Measurements from ENCODE around the gene ZNF774. TPM values are rescaled to one million over a fixed set of nuclear protein-coding genes. Genes with fewer than 3 reads are reported as not detected.

ZNF774 gene
- total RNA-seq, 2 experiments from 2014 or later = 1.1 to 2.1 TPM

- no peaks in the 10 kb centered on the region for H3K36me3 Mint-ChIP-seq (ENCODE audit: low read depth)
- H3K27ac Mint-ChIP-seq = no peak overlapping the region
- no peak for DNase-seq
- H3K9me3 Mint-ChIP-seq = no peaks in the 10 kb centered on the region
- H3K27me3 Mint-ChIP-seq = no peaks in the 10 kb centered on the region
- peaks cover 19% of the 10 kb centered on the region for H3K4me1 Mint-ChIP-seq
- no peak overlapping the region for H3K4me3 Mint-ChIP-seq
- ChIA-PET POLR2A (no interaction called here), CTCF (interaction anchor here (1.4 kb wide), 1 partner anchor 11 kb away, joined by 3 read pairs; no protein-coding TSS in a partner anchor)
These were observed 3.0 kb upstream of the ZNF774 start for GRCh38 chr15:90349072-90349471.

- peaks cover 19% of the 10 kb centered on the region for H3K4me1 Mint-ChIP-seq
- no peak overlapping the region for H3K4me3 Mint-ChIP-seq
- no peaks in the 10 kb centered on the region for H3K36me3 Mint-ChIP-seq (ENCODE audit: low read depth)
- no peak for DNase-seq
- H3K27ac Mint-ChIP-seq = no peak overlapping the region
- H3K9me3 Mint-ChIP-seq = no peaks in the 10 kb centered on the region
- ChIA-PET POLR2A (no interaction called here), CTCF (interaction anchor here (0.7 to 1.4 kb wide), 4 partner anchors 10 to 57 kb away, joined by 3 read pairs; no protein-coding TSS in a partner anchor)
- no peaks in the 10 kb centered on the region for H3K27me3 Mint-ChIP-seq
These were observed 2.3 kb upstream of the ZNF774 start for GRCh38 chr15:90349821-90350220.

GRCh38 chr15:90351479-90352106 is 491 bp upstream of the ZNF774 start:
- Mint-ChIP-seq H3K36me3 (ENCODE audit: low read depth) (no peaks in the 10 kb centered on the region), H3K27me3 (no peaks in the 10 kb centered on the region), H3K4me3 (peak overlapping the region; percentile 81), H3K4me1 (peaks cover 19% of the 10 kb centered on the region), H3K27ac (peak overlapping the region; percentile 71), H3K9me3 (no peaks in the 10 kb centered on the region)
- ChIA-PET POLR2A (interaction anchor here (1.1 kb wide), 1 partner anchor 213 kb away, joined by 3 read pairs; no protein-coding TSS in a partner anchor), CTCF (interaction anchor here (0.7 to 1.5 kb wide), 6 partner anchors 11 to 278 kb away, joined by 3 to 7 read pairs (median 3); no protein-coding TSS in a partner anchor)
- no peak for DNase-seq

- ChIA-PET POLR2A (no interaction called here), CTCF (interaction anchor here (2.5 kb wide), 1 partner anchor 33 kb away, joined by 6 read pairs; the partner anchor contains the start of gene IQGAP1)
- DNase-seq = no peak
- Mint-ChIP-seq H3K27me3 (no peaks in the 10 kb centered on the region), H3K36me3 (ENCODE audit: low read depth) (no peaks in the 10 kb centered on the region), H3K4me1 (peaks cover 23% of the 10 kb centered on the region), H3K4me3 (no peak overlapping the region), H3K9me3 (no peaks in the 10 kb centered on the region), H3K27ac (no peak overlapping the region)
These were observed 2.9 kb downstream of the ZNF774 start for GRCh38 chr15:90354986-90355385.

GRCh38 chr15:90358124-90359033 is 6.3 kb downstream of the ZNF774 start:
- DNase-seq = no peak
- Mint-ChIP-seq H3K27me3 (no peaks in the 10 kb centered on the region), H3K36me3 (ENCODE audit: low read depth) (no peaks in the 10 kb centered on the region), H3K4me3 (no peak overlapping the region), H3K9me3 (no peaks in the 10 kb centered on the region), H3K4me1 (peaks cover 32% of the 10 kb centered on the region), H3K27ac (no peak overlapping the region)
- ChIA-PET POLR2A (no interaction called here), CTCF (interaction anchor here (0.5 to 1.4 kb wide), 4 partner anchors 9 to 123 kb away, joined by 3 to 6 read pairs (median 4); no protein-coding TSS in a partner anchor)

- no peaks in the 10 kb centered on the region for H3K9me3 Mint-ChIP-seq
- peaks cover 41% of the 10 kb centered on the region for H3K4me1 Mint-ChIP-seq
- ChIA-PET POLR2A (no interaction called here), CTCF (interaction anchor here (0.5 to 4.5 kb wide), 8 partner anchors 14 to 574 kb away, joined by 3 to 26 read pairs (median 6); partner anchors contain the start of gene IQGAP1)
- peaks cover 2% of the 10 kb centered on the region for H3K36me3 Mint-ChIP-seq (ENCODE audit: low read depth)
- no peak overlapping the region for H3K4me3 Mint-ChIP-seq
- no peaks in the 10 kb centered on the region for H3K27me3 Mint-ChIP-seq
- peak overlapping the region; percentile 72 for H3K27ac Mint-ChIP-seq
- no peak for DNase-seq
These were observed 8.7 kb downstream of the ZNF774 start for GRCh38 chr15:90360746-90361145.

GRCh38 chr15:90362936-90363212 is 10.8 kb downstream of the ZNF774 start:
- Mint-ChIP-seq H3K4me3 (no peak overlapping the region), H3K9me3 (no peaks in the 10 kb centered on the region), H3K4me1 (peaks cover 41% of the 10 kb centered on the region), H3K27ac (no peak overlapping the region), H3K36me3 (ENCODE audit: low read depth) (peaks cover 2% of the 10 kb centered on the region), H3K27me3 (no peaks in the 10 kb centered on the region)
- POLR2A ChIA-PET = interaction anchor here (0.7 to 1.2 kb wide), 2 partner anchors 21 to 25 kb away, joined by 3 to 7 read pairs; partner anchors contain the start of gene IQGAP1
- no peak for DNase-seq
- CTCF ChIA-PET = interaction anchor here (0.8 to 4.5 kb wide), 15 partner anchors 11 to 168 kb away, joined by 3 to 26 read pairs (median 5); partner anchors contain the start of genes IQGAP1 and ZNF774

GRCh38 chr15:90364251-90364650 is 12.2 kb downstream of the ZNF774 start:
- CTCF ChIA-PET = interaction anchor here (1.0 to 4.5 kb wide), 3 partner anchors 10 to 118 kb away, joined by 3 to 26 read pairs (median 17); no protein-coding TSS in a partner anchor
- no peak for DNase-seq
- Mint-ChIP-seq H3K36me3 (ENCODE audit: low read depth) (peaks cover 2% of the 10 kb centered on the region), H3K27me3 (no peaks in the 10 kb centered on the region), H3K4me3 (no peak overlapping the region), H3K4me1 (peaks cover 34% of the 10 kb centered on the region), H3K9me3 (no peaks in the 10 kb centered on the region), H3K27ac (peak overlapping the region; percentile 58)
- POLR2A ChIA-PET = no interaction called here

GRCh38 chr15:90365414-90366055 is 13.5 kb downstream of the ZNF774 start:
- Mint-ChIP-seq H3K27ac (no peak overlapping the region), H3K36me3 (ENCODE audit: low read depth) (peaks cover 2% of the 10 kb centered on the region), H3K9me3 (no peaks in the 10 kb centered on the region), H3K27me3 (no peaks in the 10 kb centered on the region), H3K4me1 (peaks cover 32% of the 10 kb centered on the region), H3K4me3 (no peak overlapping the region)
- no peak for DNase-seq
- ChIA-PET POLR2A (interaction anchor here (0.6 kb wide), 1 partner anchor 37 kb away, joined by 4 read pairs; no protein-coding TSS in a partner anchor), CTCF (interaction anchor here (1.7 to 3.8 kb wide), 2 partner anchors 12 to 117 kb away, joined by 5 to 30 read pairs; no protein-coding TSS in a partner anchor)

GRCh38 chr15:90367576-90367975 is 15.5 kb downstream of the ZNF774 start:
- Mint-ChIP-seq H3K27ac (no peak overlapping the region), H3K36me3 (ENCODE audit: low read depth) (peaks cover 2% of the 10 kb centered on the region), H3K4me1 (peaks cover 15% of the 10 kb centered on the region), H3K27me3 (no peaks in the 10 kb centered on the region), H3K9me3 (no peaks in the 10 kb centered on the region), H3K4me3 (no peak overlapping the region)
- CTCF ChIA-PET = interaction anchor here (0.5 to 3.8 kb wide), 10 partner anchors 9 to 568 kb away, joined by 3 to 30 read pairs (median 4); partner anchors contain the start of genes IQGAP1 and UNC45A
- POLR2A ChIA-PET = interaction anchor here (0.6 kb wide), 1 partner anchor 9 kb away, joined by 3 read pairs; no protein-coding TSS in a partner anchor
- no peak for DNase-seq

- Mint-ChIP-seq H3K4me1 (peaks cover 39% of the 10 kb centered on the region), H3K4me3 (no peak overlapping the region), H3K36me3 (ENCODE audit: low read depth) (peaks cover 32% of the 10 kb centered on the region), H3K27me3 (no peaks in the 10 kb centered on the region), H3K9me3 (peaks cover 24% of the 10 kb centered on the region), H3K27ac (peak overlapping the region; percentile 46)
- CTCF ChIA-PET = interaction anchor here (0.9 to 5.2 kb wide), 8 partner anchors 8 to 31 kb away, joined by 3 to 30 read pairs (median 6); partner anchors contain the start of gene IQGAP1
- POLR2A ChIA-PET = no interaction called here
- no peak for DNase-seq
These were observed 23.0 kb downstream of the ZNF774 start for GRCh38 chr15:90375071-90375470.

- H3K36me3 Mint-ChIP-seq (ENCODE audit: low read depth) = peaks cover 36% of the 10 kb centered on the region
- H3K27ac Mint-ChIP-seq = peak overlapping the region; percentile 89
- H3K4me3 Mint-ChIP-seq = peak overlapping the region; percentile 48
- H3K9me3 Mint-ChIP-seq = peaks cover 30% of the 10 kb centered on the region
- peak; percentile 82 for DNase-seq
- ChIA-PET CTCF (interaction anchor here (1.1 to 5.2 kb wide), 4 partner anchors 9 to 15 kb away, joined by 5 to 30 read pairs (median 20); partner anchors contain the start of gene IQGAP1), POLR2A (interaction anchor here (0.5 to 2.2 kb wide), 3 partner anchors 9 to 11 kb away, joined by 3 to 6 read pairs (median 3); partner anchors contain the start of gene IQGAP1)
- H3K27me3 Mint-ChIP-seq = no peaks in the 10 kb centered on the region
- H3K4me1 Mint-ChIP-seq = peaks cover 39% of the 10 kb centered on the region
These were observed 24.7 kb downstream of the ZNF774 start for GRCh38 chr15:90376789-90377188.

All from activated CD4-positive, alpha-beta T cell treated with anti-CD3 and anti-CD28 coated beads, Interleukin-2, amount 10 ng/mL, durations not matched to agents 7 days and 5 days (primary cell).